HG02678 (cell line): Measurements from ENCODE around the gene STRBP.
"Not testable (repeated sequence)": the region's sequence is repeated elsewhere in the genome, so short reads cannot be mapped to it uniquely, and the experiment has no call there.

ENCODE experiments used
- ATAC-seq: cut with Tn5 transposase; IDR thresholded peaks from one replicate; pipeline ENCODE4 v1.9.1; 2021; ENCODE audit warnings: mild to moderate bottlenecking, moderate library complexity; ENCODE audit not compliant: unreplicated experiment

STRBP gene

DNA sequence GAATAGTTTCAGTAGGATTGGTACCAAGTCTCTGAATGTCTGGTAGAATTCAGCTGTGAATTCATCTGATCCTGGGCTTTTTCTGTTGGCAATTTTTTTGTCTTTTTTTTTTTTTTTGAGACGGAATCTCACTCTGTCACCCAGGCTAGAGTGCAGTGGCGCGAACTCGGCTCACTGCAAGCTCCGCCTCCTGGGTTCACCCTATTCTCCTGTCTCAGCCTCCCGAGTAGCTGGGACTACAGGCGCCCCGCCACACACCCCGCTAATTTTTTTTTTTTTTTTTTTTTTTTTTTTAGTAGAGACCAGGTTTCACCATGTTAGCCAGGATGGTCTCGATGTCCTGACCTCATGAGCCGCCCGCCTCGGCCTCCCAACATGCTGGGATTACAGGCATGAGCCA, 67.9 kb downstream of the STRBP start:
- ATAC-seq = not testable (repeated sequence)

GRCh38 chr9:123196124-123196523, 72.3 kb downstream of the STRBP start:
- no peak for ATAC-seq

- no peak for ATAC-seq
These were observed 74.4 kb downstream of the STRBP start for GRCh38 chr9:123194023-123194422.

DNA sequence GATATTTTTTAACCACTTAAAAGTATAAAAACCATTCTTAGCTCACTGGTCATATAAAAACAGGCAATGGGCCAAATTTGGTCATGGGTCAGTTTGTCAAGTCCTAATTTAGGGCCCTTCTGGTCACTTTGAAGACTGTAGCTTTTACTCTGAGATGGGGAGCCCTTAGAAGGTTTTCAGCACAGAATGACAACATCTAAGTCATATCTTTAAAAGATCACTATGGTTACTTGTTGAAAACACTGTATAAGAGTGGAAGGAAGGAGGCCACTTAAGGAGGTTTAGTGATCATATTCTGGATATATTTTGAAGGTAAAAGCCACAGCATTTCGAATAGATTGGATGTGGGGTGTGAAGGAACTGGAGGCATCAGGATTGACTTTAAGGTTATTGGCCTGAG, 76.7 kb downstream of the STRBP start:
- no peak for ATAC-seq

DNA sequence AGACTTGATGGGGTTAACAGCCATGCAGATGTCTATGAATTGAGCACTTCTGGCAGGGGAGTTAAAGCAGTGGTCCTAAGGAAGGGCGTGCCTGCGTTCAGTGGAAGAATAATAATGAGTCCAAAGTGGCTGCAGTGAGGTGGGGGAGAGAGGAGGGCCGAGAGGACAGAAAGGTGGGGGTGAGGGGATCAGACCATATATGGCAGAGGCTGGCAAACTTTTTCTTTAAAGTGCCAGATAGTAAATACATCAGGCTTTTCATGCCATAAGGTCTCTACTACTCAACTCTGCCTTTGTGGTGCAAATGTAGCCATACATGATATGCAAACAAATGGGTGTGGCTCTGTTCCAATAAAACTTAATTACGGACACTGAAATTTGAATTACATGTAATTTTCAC, 77.1 kb downstream of the STRBP start:
- ATAC-seq = no peak

GRCh38 chr9:123187131-123187530, 81.3 kb downstream of the STRBP start:
- no peak for ATAC-seq

DNA sequence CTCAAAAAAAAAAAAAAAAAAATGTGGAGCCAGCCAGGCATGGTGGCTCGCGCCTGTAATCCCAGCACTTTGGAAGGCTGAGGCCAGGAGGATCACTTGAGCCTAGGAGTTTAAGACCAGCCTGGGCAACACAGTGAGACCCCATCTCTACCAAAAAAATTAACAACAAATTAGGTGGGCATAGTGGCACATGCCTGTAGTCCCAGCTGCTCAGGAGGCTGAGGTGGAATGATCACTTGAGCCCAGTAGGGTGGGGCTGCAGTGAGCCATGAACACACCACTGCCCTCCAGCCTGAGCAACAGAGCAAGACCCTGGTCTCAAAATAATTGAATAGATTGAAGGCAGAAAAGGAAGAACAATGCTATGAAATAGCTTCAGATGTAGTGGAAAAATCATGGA, 82.4 kb downstream of the STRBP start:
- ATAC-seq = not testable (repeated sequence)

GRCh38 chr9:123176949-123177348, 91.4 kb downstream of the STRBP start:
- no peak for ATAC-seq

- ATAC-seq = no peak
These were observed 92.3 kb downstream of the STRBP start for GRCh38 chr9:123175854-123176629.

GRCh38 chr9:123174887-123175518, 93.4 kb downstream of the STRBP start:
- ATAC-seq = peak; percentile 92

DNA sequence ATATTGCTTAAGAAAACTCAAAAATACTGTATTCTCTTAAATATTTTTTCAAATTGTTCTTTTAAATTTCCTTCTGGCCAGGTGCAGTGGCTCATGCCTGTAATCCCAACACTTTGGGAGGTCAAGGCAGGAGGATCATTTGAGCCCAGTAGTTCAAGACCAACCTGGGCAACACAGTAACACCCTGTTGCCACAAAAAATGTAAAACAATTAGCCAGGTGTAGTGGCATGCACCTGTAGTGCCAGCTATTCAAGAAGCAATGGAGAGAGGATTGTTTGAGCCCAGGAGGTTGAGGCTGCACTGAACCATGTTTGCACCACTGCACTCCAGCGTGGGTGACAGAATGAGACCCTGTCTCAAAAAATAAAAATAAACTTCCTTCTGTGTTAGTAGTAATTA, 94.3 kb downstream of the STRBP start:
- no peak for ATAC-seq

DNA sequence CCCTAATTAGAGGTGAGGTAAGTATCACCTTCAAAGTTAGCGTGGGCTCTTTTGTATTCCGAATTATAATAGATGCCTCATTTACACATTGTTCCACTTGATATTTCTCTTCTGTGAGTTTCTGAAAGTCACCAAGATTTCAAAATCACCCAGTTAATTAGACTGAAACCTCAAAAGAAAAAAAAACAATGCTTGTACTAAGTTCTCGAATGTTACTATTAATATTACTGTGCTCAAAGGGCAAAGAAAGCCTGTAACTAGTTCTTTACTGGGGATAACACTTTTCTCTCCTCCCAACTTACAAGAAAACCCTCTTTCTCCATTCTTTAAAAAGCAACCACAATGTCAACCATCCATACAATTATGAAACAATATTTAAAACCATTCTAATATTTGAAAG, 98.5 kb downstream of the STRBP start:
- no peak for ATAC-seq

- ATAC-seq = no peak
These were observed 99.8 kb downstream of the STRBP start for GRCh38 chr9:123168586-123168985.

DNA sequence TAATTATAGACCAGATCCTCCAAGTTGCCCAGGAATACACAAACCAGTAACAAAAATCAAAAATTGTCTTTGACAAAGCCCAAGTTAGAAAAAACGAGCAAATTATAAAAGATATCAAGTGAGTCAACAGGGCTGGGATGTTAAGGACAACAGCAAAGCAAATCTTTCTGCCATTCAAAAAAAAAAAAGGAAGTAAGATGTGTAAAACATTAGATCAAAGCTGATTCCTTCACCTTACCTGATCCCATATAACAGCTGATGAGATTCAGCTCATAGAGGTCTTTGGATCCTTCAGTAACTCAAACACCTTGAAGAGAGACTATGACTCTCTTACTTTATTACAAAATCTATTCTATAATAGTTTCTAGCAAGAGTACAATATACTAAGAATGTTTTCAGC, 100.9 kb downstream of the STRBP start:
- ATAC-seq = no peak

DNA sequence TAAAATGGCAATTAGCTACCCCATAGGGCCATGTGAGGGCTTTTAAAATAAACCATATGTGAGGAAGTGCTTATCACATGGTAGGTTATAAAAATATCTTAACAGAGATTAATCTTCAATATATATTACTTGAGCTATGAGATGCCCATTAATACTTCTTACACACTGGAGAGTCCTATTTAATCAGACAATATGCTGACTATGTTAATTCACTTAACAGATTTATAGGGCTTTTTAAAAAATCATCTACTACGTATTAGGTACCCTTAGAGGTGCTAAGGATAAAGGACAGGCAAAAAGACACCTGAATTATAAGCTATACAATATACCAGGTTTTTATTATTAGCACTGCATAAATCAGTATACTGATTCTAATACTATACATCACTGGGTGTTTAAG, 102.6 kb downstream of the STRBP start:
- no peak for ATAC-seq

DNA sequence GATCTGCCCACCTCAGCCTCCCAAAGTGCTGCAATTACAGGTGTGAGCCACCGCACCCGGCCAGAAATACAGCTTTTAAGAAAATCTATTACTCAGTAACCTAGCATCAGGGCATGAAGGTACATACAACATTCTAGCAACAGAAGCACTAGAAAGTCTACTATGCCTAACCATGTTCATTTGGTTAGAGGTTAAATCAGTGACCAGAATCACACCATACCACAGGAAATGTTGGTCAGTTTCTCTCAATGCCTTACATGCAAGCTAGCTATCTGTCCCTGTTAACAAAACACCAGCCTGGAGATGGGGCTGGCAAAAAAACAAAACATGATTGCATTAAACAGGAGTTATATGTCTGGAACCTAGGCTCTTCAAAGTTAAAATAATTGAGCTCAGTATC, 104.1 kb downstream of the STRBP start:
- peak; percentile 54 for ATAC-seq

DNA sequence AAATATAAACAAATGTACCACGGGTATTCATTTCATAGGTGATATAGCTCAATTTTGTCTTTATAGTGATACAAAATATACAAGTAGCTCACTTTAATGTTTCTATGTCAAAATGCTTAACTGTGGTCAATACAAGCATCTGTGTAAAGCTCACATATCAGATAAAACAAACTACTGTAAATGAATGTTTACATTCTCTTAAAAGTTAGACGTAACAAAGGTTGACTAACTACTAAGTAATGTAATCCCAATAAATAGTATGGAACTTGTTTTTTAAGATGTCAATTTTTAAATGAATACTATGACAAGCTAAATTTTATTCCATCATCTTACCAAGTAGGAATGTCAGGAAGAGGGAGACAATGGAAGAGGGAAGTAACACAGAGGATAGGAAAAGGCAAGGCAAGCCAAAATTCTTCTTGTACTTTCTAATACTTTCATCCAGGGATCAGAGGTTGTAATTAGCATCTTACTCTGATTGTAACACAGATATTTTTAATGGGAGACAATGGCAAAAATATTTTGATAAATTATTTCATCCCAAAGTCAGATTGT, 105.5 kb downstream of the STRBP start:
- no peak for ATAC-seq

GRCh38 chr9:123162360-123162759, 106.0 kb downstream of the STRBP start:
- ATAC-seq = no peak

GRCh38 chr9:123157221-123157620, 111.2 kb downstream of the STRBP start:
- ATAC-seq = no peak

DNA sequence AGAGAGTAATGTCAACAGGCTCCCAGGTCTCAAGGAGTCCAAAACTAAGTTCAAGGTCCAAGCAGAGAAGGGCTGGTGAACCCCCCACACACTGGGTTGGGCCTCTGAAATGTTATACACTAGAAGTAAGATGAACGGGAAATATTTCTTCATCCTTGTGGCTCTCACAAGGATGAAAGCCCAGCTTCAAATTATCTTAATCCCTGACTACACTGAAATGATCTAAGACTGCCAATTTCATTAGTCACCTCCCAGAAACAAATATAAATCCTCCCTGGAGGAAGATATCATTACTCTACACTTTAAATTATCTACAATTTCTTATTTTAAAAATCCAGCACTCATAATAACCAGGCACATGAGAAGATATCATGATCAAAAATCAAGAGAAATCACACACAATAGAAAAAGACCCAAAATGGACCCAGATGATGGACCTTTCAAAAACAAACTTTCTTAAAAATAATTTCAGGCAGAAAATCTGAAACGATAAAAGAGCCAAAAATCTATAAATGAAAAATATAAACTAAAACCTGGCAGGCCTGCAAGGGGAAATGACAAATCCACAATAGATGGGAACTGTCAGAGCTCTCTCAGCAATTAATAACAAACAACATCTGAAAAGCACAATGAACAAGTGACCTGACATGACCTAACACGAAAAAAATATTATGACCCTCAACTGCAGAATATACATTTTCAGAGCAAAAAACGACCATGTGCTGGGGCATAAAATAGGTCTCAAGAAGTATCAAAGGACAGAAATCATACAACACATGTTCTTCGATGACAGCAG, 117.5 kb downstream of the STRBP start:
- ATAC-seq = no peak

GRCh38 chr9:123149067-123149466, 119.3 kb downstream of the STRBP start:
- ATAC-seq = no peak

GRCh38 chr9:123138163-123138562, 130.2 kb downstream of the STRBP start:
- ATAC-seq = no peak
